EL (cell line): Measurements from ENCODE around the gene KIAA0825.
"Not testable (repeated sequence)": the region's sequence is repeated elsewhere in the genome, so short reads cannot be mapped to it uniquely, and the experiment has no call there.

ENCODE experiments used
- DNase-seq: peaks from one replicate; pipeline ENCODE4 v3.0.0-alpha.2; 2016

Gene KIAA0825

GRCh38 chr5:94218374-94218773, 400.0 kb downstream of the KIAA0825 start:
- peak; percentile 97 for DNase-seq

DNA sequence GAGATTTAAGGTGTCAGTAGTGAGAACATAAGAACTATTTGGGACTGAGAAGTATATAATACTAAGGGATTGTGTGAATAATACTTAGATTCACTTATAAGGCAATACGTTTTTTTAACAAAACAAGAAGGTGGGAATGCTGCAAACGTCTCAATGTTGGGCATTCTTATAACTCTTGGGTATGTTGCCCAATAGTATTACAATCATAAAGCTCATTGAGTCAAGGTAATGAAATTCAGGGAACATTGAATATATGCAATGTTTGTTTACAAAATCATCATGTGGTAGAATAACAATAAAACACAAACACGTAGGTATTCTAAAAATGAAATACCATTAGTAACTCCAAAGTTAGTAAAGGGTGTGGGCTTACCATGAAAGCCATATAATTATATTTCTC, 400.7 kb downstream of the KIAA0825 start:
- peak; percentile 32 for DNase-seq

DNA sequence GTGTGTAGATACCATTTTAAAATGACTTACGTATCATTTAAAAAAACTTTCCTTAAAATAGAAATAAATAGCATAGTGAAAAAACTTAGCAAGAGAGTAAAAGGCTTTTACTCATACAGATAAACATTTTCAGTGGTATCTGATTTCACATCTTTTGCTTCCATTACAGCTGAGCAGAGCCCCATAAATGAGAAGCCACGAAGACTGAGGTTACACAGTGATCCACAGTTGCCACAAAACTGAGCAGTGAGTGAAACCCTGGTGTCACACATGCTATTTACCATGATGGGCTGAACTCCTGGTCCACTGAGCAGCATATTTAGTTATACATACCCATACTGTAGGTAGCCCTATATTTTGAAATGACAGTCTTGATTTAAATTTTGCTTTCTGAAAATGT, 401.2 kb downstream of the KIAA0825 start:
- DNase-seq = peak; percentile 22

DNA sequence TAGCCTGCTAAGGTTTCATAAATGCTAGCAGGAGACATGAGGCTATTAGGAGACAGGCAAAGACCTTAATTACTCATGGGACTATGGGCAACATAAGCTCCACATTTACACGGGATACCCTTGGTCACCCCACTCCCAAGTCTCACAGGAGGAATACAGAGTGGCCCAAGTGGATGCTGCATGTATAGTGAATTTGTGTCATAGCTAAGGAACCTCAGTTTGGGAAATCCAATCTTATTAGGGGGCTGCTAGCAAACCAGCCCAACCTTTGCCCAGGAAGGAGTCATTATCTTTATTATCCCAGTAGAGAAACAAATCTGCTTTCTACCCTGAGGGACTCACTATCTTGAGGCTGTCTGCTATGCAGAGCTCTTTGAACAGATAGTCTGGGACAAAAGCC, 405.9 kb downstream of the KIAA0825 start:
- DNase-seq = no peak

DNA sequence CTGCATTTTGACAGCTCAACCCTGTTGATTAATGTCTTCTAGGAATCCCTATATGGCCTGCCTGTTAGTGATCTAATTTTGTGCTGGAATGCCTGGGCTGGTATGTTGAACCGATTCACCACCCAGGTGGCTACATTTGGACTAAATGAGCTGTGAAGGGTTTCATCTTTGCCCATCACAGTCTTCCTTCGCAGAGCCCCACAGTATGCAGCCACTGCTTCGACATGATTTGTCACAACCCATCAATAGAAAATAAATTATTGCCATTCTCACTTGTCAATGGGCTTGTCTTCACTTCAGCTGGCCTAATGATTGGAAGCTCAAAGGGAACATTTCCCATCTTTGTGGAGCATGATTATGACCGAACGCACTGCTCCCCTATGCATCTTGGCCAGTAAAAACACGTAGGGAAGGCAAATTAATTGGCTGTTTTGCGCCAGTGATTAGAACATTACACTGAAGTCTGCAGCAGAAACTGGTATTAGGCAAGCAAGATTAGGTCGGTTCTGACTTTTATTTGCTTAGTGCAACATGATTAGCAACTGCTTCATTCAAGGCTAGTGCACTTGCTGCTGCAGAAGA, 408.5 kb downstream of the KIAA0825 start:
- no peak for DNase-seq

GRCh38 chr5:94209272-94209671, 409.1 kb downstream of the KIAA0825 start:
- no peak for DNase-seq

DNA sequence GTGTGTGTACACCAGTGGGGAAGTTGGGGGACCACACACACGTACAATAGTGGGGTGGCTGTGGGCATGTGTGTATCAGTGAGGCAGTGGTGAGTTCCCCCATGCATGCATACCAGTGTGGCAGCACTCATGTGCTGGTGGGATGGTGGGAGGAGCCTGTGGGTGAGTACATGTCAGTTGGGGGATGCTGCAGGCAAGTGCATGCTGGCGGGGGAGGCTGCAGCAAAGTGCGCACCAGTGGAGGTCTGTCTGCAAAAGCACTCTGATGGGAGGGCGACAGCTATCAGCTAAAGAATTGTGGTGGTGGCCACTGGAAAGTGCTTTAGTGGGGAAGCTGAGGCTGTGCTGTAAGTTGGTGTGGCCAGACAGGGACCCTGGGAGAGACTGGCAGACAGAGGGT, 418.8 kb downstream of the KIAA0825 start:
- DNase-seq = no peak

- peak; percentile 48 for DNase-seq
These were observed 420.4 kb downstream of the KIAA0825 start for GRCh38 chr5:94197970-94198369.

DNA sequence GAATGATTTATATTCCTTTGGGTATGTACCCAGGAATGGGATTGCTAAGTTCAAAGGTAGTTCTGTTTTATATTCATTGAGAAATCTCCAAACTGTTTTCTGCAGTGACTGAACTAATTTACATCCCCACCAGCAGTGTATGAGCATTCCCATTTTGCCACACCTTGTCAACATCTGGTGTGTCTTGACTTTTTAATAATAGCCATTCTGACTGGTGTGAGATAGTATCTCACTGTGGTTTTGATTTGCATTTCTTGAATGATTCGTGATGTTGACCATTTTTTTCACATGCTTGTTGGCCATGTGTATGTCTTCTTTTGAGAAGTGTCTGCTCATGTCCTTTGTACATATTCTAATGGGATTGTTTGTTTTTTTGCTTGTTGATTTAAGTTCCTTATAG, 421.5 kb downstream of the KIAA0825 start:
- DNase-seq = peak; percentile 21

DNA sequence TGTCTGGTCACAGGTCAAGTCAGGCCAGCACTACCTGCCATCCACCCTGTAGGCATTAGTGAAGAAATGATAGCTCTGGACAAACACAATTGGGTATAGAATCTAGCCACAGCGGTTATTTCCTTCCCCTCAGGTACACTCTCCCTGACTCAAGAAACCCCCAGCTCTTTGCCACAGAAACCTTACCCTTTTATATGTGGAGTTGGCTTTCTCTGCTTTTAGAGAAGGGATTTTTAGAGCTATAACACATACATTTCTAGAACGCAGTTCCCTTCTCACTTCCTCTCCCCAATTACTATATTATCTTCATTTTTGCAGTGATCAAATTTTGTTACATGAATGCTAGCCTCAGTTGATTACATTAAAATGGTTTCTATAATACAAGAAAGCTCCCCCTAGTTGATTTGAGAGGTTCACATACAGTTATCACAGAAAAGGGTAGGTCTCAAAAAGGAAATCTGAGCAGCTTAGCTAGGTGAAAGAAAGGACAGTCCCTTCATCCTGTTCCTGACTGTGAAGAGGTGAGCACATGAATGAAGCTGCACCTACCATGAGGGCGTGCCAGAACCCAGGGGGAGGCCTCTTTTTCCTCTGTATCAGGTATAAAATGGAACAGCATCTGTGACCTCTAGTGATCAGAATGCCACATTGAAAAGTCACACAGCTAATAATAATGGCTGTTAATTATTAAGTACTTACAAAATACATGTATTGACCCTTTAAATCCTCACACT, 425.6 kb downstream of the KIAA0825 start:
- no peak for DNase-seq

- no peak for DNase-seq
These were observed 426.8 kb downstream of the KIAA0825 start for GRCh38 chr5:94191604-94192003.

- no peak for DNase-seq
These were observed 429.7 kb downstream of the KIAA0825 start for GRCh38 chr5:94188725-94189124.

GRCh38 chr5:94184870-94185269, 433.5 kb downstream of the KIAA0825 start:
- DNase-seq = no peak

DNA sequence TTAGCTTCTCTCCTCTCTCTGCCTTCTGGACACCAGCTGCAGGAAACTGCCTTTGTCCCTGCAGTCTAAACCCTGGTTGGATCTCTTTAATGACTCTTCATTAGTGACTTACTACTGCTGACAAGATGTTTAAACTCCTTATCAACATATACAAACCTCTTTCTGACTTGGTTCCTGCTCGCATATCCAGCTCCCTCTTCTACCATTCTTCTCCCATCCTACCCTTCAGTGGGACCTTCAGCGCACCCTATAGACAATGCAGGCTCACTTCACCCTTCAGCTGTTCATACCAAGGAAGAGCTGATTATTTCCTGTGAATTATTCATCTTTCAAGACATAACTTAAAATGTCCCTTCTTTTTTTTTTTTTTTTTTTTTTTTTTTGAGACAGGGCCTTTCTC, 436.5 kb downstream of the KIAA0825 start:
- DNase-seq = peak; percentile 41

- no peak for DNase-seq
These were observed 437.6 kb downstream of the KIAA0825 start for GRCh38 chr5:94180761-94181160.

DNA sequence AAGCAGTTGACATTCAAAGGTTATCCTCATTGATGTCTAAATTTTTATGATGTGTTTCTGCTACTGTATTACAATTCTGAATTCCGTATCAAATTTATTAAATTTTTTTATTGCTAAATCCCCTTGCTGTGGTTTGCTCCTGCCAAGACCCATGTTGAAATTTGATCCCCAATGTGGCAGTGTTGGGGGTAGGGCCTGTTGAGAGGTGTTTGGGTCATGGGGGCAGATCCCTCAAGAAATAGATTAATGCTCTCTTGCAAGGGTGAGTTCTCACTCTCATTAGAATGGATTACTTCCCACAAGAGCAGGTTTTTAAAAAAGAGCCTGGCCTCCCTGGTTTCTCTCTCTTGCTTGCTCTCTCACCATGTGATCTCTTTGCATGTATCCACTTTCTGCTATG, 442.5 kb downstream of the KIAA0825 start:
- DNase-seq = no peak

DNA sequence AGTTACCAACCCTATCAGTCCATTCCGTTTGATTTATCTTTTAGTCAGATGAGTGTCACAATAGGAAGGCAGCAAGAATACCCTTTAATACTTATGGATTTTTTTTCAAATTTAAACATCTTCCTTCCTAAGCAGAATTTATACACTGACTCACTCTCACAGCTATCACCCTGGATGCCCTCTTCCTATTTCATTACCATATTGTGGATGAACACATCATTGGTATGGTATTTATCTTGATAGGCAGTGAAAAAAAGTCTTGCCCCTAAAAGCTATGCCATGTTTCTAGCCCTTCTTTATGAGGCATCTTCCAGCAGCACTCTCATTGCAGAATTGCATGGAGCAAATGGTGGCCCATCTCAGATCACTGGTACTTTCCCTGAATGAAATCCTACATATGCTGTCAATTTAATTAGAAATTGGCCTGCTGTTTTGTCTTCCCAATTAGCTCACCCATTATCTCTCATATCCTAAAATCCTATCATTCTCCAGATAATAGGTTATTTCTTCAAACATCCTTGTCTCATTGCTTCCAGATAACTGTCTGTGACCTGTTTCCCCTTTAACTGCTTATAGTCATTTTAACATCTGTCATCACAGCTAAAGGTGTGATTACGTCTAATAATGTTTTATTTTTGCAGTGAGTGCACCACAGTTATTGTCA, 443.5 kb downstream of the KIAA0825 start:
- peak; percentile 86 for DNase-seq

- no peak for DNase-seq
These were observed 445.3 kb downstream of the KIAA0825 start for GRCh38 chr5:94173100-94173499.

GRCh38 chr5:94171070-94171469, 447.3 kb downstream of the KIAA0825 start:
- not testable (repeated sequence) for DNase-seq

- not testable (repeated sequence) for DNase-seq
These were observed 448.2 kb downstream of the KIAA0825 start for GRCh38 chr5:94170158-94170557.

DNA sequence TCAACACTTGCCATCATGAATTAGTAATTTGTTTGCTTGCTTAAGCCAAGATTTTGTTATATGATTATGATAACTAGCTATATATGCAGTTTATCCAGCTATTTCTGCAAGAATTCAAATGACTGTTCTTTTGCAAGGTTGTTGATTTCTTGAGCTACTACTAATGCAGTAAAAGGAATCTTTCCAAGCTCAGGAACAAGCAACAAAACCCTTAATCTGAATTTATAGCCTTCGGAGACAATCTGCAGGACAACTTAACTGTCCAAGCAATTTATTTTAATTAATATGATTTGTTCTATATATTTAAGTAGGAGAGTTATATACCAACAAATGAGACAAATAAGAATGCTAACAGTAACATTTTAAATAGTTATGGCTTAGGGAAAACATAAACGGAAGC, 450.3 kb downstream of the KIAA0825 start:
- DNase-seq = no peak

DNA sequence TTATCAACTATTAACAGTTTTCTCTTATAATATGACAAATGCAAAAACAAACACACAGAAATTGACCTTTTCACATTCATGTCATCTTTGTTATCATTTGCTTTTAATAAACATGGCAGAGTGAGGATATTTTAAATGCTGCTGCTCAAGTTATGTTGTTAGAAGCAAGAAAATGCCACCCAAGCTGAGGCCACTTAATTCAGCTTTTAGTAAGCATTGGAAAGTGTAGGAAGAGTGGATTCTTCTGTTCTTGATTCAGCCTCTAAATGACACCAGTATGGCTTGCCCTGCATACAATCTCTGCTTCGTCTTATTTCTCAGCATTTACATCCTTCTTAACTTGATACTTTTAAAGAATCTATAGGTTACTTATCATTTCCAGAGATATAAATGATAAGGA, 456.6 kb downstream of the KIAA0825 start:
- no peak for DNase-seq

- DNase-seq = no peak
These were observed 459.3 kb downstream of the KIAA0825 start for GRCh38 chr5:94159144-94159543.
